H1 (cell line): ENCODE data around the gene HID1. TPM values are rescaled to one million over a fixed set of nuclear protein-coding genes. Genes with fewer than 3 reads are reported as not detected.
A peak's percentile ranks its signal among the peaks of the same experiment; 100 is the strongest.

Source experiments
- ATF3 ChIP-seq: IDR thresholded peaks from 2 replicates; pipeline ENCODE4 v1.6.1; 2011; ENCODE audit warnings: low read depth, mild to moderate bottlenecking, low read length; ENCODE audit not compliant: insufficient read depth
- CTBP2 ChIP-seq: IDR thresholded peaks from 2 replicates; pipeline ENCODE4 v1.7.0; 2011; ENCODE audit warnings: borderline replicate concordance, mild to moderate bottlenecking, moderate library complexity, mixed read lengths, low read length; ENCODE audit not compliant: insufficient read depth, insufficient read length
- RXRA ChIP-seq: IDR thresholded peaks from 2 replicates; pipeline ENCODE4 v1.6.1; 2011; ENCODE audit warnings: low read depth, mild to moderate bottlenecking, low read length, moderate library complexity; ENCODE audit not compliant: insufficient read depth
- SIX5 ChIP-seq: IDR thresholded peaks from 2 replicates; pipeline ENCODE4 v1.6.1; 2011; ENCODE audit warnings: mild to moderate bottlenecking, low read depth, low read length
- SP1 ChIP-seq: IDR thresholded peaks from 2 replicates; pipeline ENCODE4 v1.6.1; 2011; ENCODE audit warnings: low read depth, low read length
- polyA plus RNA-seq, 7 experiments: library from polyadenylated mRNA; depleted of rRNA in 3 of 7; stranded (reverse) in 5 of 7; unstranded in 2 of 7; fragments of >200 nt in 5 of 7; fragments of 200-250 nt in 2 of 7; gene quantifications; 1 replicate in 5 of 7; 2 replicates in 1 of 7; 4 replicates in 1 of 7; pipeline versions ENCODE4 v1.2.1 to v1.2.3, GENCODE V29; 2011 to 2013; ENCODE audit warnings: missing spikeins in 2 of 7, mixed read lengths in 2 of 7
- total RNA-seq: library from RNA; stranded (reverse); fragmentation: NEBNext Ultra II Directional; extraction: Animal tissue kit (Norgen Biotek cat#: 25700); gene quantifications from 2 replicates; pipeline ENCODE4 v1.2.1, GENCODE V29; 2021
- TF ChIP-seq, protein P1 (sequence below): fragments of 300-600 bp; sonication (generic); IDR thresholded peaks from 2 replicates; pipeline ENCODE4 v1.7.1; 2012; ENCODE audit warnings: low read length, moderate library complexity, mild to moderate bottlenecking, inconsistent platforms; ENCODE audit not compliant: insufficient replicate concordance

The HID1 gene
- total and polyA plus RNA-seq, 2 of the 8 experiments (the other 6 are each of a cell fraction or from before 2014, with no cell fraction given) = 15.1 to 25.9 TPM

- TF ChIP-seq, protein P1, sequence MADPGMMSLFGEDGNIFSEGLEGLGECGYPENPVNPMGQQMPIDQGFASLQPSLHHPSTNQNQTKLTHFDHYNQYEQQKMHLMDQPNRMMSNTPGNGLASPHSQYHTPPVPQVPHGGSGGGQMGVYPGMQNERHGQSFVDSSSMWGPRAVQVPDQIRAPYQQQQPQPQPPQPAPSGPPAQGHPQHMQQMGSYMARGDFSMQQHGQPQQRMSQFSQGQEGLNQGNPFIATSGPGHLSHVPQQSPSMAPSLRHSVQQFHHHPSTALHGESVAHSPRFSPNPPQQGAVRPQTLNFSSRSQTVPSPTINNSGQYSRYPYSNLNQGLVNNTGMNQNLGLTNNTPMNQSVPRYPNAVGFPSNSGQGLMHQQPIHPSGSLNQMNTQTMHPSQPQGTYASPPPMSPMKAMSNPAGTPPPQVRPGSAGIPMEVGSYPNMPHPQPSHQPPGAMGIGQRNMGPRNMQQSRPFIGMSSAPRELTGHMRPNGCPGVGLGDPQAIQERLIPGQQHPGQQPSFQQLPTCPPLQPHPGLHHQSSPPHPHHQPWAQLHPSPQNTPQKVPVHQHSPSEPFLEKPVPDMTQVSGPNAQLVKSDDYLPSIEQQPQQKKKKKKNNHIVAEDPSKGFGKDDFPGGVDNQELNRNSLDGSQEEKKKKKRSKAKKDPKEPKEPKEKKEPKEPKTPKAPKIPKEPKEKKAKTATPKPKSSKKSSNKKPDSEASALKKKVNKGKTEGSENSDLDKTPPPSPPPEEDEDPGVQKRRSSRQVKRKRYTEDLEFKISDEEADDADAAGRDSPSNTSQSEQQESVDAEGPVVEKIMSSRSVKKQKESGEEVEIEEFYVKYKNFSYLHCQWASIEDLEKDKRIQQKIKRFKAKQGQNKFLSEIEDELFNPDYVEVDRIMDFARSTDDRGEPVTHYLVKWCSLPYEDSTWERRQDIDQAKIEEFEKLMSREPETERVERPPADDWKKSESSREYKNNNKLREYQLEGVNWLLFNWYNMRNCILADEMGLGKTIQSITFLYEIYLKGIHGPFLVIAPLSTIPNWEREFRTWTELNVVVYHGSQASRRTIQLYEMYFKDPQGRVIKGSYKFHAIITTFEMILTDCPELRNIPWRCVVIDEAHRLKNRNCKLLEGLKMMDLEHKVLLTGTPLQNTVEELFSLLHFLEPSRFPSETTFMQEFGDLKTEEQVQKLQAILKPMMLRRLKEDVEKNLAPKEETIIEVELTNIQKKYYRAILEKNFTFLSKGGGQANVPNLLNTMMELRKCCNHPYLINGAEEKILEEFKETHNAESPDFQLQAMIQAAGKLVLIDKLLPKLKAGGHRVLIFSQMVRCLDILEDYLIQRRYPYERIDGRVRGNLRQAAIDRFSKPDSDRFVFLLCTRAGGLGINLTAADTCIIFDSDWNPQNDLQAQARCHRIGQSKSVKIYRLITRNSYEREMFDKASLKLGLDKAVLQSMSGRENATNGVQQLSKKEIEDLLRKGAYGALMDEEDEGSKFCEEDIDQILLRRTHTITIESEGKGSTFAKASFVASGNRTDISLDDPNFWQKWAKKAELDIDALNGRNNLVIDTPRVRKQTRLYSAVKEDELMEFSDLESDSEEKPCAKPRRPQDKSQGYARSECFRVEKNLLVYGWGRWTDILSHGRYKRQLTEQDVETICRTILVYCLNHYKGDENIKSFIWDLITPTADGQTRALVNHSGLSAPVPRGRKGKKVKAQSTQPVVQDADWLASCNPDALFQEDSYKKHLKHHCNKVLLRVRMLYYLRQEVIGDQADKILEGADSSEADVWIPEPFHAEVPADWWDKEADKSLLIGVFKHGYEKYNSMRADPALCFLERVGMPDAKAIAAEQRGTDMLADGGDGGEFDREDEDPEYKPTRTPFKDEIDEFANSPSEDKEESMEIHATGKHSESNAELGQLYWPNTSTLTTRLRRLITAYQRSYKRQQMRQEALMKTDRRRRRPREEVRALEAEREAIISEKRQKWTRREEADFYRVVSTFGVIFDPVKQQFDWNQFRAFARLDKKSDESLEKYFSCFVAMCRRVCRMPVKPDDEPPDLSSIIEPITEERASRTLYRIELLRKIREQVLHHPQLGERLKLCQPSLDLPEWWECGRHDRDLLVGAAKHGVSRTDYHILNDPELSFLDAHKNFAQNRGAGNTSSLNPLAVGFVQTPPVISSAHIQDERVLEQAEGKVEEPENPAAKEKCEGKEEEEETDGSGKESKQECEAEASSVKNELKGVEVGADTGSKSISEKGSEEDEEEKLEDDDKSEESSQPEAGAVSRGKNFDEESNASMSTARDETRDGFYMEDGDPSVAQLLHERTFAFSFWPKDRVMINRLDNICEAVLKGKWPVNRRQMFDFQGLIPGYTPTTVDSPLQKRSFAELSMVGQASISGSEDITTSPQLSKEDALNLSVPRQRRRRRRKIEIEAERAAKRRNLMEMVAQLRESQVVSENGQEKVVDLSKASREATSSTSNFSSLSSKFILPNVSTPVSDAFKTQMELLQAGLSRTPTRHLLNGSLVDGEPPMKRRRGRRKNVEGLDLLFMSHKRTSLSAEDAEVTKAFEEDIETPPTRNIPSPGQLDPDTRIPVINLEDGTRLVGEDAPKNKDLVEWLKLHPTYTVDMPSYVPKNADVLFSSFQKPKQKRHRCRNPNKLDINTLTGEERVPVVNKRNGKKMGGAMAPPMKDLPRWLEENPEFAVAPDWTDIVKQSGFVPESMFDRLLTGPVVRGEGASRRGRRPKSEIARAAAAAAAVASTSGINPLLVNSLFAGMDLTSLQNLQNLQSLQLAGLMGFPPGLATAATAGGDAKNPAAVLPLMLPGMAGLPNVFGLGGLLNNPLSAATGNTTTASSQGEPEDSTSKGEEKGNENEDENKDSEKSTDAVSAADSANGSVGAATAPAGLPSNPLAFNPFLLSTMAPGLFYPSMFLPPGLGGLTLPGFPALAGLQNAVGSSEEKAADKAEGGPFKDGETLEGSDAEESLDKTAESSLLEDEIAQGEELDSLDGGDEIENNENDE = no peak
- TF ChIP-seq CTBP2 = peak; percentile 81
- TF ChIP-seq RXRA = no peak
- TF ChIP-seq ATF3 = no peak
- no peak for TF ChIP-seq SIX5
- TF ChIP-seq SP1 = no peak
Observed at GRCh38 chr17:74981979-74982662, 9.6 kb upstream of the HID1 start (continued).
